NCI-H187 treated with DMSO at 0.1 percent for 48 hours (cell line): ENCODE results near the gene PIP5K1C.
"Not testable (repeated sequence)": the region's sequence is repeated elsewhere in the genome, so short reads cannot be mapped to it uniquely, and the experiment has no call there.

Experiments
- DNase-seq: peaks from one replicate; lab custom pipeline; 2025; lab: John Stamatoyannopoulos, UW

The PIP5K1C gene

GRCh38 chr19:3645726-3646125, 54.5 kb downstream of the PIP5K1C start:
- DNase-seq: no peak

DNA sequence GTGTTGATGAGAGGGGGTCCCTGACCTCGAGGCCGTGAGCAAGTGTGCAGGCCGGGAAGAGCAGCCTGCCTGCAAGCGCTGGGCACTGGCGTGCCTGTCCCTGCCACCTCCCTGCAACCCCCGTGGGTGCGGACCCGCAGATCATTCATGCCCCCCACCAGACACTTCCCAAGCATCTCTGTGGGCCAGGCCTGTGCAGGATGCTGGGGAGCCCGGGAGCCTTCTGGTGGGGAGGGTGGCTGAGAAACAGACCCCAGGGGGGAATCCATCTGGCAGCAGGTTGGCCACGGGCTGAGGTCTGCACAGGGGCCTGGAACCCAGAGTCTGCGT, 55.2 kb downstream of the PIP5K1C start:
- DNase-seq: no peak

GRCh38 chr19:3644351-3645066, 55.8 kb downstream of the PIP5K1C start:
- DNase-seq: no peak

GRCh38 chr19:3643674-3644313, 56.5 kb downstream of the PIP5K1C start:
- DNase-seq: no peak

- no peak for DNase-seq
These were observed 57.1 kb downstream of the PIP5K1C start for GRCh38 chr19:3642987-3643673.

DNA sequence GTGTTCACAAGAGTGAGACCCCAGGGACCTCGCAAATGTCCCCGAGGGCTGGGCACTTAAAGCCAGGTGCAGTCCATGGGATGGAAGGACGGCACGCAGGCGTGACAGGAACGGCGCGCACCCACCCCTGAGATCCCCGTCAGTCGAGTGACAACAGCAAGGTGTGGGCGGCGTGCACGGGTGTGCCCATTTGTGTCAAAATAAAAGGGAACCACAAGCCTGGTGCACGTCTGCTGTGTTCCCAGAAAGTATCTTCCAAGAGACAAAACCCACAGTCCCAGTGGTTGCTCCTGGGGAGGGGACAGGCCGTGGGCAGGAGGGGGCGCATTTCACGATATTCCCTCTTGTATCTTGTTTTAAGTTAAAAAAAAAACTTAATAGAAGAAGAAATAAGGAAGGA, 58.0 kb downstream of the PIP5K1C start:
- no peak for DNase-seq

- no peak for DNase-seq
These were observed 58.6 kb downstream of the PIP5K1C start for GRCh38 chr19:3641515-3642269.

GRCh38 chr19:3639479-3639878, 60.8 kb downstream of the PIP5K1C start:
- DNase-seq: no peak

- DNase-seq: no peak
These were observed 61.8 kb downstream of the PIP5K1C start for GRCh38 chr19:3638208-3639193.

GRCh38 chr19:3637621-3638020, 62.6 kb downstream of the PIP5K1C start:
- DNase-seq: no peak

DNA sequence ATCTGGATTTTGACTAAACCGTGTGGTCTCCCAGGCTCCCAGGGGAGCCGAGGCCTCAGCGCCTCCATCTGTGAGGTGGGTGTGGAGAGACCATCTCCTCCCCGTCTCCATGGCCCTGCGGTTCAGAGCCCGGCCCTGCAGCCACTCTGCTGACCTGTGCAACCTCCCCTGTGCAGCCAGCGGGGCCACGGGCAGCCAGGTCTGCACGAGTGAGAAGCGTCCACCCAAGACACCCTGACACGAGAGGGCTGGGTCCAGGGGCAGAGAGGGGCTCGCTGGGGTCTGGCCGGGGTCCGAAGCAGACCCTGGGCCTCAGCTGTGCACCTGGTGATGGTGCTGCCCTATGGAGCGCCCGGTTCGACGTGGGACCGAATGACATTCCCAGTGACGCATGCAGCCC, 63.3 kb downstream of the PIP5K1C start:
- DNase-seq: no peak

DNA sequence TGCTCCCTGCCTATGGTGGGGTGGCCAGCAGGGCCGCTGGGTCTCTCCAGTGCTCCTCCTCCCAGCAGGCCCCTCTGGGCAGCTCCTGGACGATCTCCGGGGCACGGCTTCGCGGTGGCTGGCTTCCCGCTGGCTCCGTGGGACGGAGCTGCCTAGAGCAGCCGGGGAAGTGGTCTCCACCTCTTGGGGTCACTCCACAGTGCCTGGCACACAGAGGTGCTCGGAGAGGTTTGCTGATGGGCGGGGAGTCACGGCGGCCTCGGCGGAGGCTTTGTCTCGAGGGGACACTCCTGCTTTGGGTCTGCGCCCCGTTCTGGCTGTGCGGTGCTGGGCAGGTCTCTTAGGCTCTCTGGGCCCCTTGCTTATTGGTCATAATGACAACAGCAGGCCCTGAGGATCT, 63.8 kb downstream of the PIP5K1C start:
- no peak for DNase-seq

DNA sequence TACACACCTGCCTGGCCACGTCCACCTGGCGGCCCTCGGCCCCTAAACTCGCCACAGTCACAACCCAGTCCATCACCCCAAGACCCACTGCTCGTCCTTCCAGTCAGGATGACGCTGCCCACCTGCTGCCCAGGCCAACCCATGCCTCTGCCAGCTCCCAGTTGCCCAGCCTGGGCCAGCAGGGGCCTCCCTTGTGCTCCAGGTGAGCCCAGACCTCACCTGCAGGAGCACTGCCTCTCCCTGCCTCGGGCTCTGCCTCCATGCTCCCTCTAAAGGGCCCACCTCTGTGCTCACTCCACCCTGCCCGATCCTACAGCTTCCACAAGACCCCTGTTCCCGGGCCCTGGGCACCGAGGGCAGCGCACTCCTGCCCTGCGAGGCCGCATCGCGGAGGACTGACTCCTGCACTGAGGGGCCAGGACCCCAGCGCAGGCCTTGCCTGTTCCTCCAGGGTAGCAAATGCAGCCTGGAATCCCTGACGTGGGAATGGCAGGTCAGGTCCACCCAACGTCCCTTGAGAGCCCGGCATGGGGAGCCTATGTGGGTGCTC, 65.7 kb downstream of the PIP5K1C start:
- no peak for DNase-seq

DNA sequence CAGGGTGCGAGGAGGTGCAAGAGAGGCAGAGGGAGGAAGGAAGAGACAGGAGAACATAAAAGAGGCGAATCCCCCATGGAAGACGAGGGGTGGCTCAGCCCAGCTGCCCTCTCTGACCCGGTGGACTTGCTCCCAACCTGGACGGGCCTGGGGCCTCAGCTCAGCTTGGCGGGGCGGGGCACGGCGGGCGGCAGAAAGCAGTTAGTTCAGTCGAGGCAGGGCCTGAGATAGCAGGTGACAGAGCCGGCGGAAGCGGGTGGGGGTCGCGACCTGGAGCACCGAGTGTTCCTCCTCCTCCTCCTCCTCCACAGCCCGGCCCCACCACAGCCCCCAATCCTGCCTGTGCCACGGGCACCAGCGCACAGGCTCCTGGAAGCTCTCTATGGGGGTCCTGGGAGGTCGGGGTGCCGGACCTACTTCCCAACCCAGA, 66.7 kb downstream of the PIP5K1C start:
- DNase-seq: no peak

DNA sequence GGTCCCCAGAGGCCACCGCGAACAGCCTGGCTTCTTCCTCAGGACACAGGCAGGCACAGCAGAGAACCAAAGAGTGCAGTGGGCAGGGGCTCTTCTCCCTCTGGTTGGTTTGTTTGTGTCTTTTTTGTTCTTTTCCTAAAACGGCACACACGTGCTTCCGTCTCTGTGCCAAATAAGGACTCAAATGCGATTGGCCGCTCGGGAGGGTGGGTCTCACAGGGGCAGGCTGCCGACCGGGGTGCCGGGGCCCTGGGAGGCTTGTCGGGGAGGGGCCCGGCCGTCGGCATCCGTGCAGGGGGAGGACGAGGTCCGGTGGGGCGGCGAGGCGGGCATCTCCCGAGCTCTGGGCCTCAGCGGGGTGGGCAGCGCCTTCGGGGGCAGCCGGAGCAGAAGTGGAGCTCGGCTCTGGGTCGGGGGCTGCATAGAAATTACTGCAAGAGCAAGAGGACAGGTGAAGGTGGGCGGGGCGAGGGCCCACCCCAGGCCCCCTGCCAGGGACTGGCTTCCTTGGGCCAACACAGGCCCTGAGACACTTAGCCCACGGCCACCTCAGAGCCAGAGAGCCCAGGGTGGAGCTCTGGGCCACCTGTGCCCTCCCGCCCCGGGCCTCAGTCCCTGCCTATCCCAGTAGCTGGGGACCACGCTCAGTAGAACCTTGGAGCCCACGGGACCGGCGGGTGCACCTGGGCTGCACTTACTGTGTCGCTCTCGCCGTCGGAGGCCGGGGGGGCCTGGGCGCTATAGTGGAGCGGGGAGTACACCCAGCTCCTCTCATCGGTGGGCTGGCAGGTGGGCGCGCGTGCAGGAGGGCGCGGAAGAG, 67.3 kb downstream of the PIP5K1C start:
- no peak for DNase-seq

GRCh38 chr19:3632098-3632497, 68.2 kb downstream of the PIP5K1C start:
- DNase-seq: no peak

DNA sequence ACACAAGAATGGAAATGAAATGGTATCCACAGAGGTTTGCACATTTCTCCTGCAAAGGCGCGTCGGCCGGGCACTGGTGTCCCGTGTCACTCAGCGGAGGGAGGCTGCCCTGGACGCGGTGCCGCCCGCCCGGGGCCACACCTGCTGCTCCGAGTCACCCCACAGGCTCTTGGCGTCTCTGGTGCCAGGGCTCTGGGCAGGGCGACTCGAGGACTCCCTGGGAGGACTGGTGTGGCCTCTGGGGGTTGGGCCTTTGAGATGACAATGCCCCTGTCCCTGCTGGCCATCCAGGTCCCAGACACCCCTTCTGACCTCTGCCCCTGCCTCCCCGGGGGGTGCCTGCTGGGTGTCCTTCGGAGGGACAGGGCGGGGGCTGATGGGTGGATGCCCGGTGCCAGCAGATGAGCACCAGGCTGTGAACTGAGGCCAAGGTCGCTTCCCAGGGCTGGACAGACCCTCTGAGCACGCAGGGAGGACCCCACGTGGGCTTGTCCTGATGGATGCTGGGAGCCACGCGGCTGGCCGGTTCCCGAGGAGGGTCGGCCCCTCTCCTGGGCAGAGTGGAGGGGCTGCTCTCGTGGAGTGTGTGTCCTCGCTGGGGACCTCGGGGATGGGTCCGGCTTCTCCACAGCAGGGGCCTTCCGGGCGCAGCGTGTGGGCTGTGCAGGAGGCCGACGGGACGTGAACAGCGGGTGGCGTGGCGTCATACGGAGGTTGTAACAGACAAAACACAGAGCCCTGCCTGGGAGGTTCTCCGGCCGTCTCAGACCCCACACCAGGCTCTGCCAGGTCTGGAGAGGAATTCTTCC, 69.0 kb downstream of the PIP5K1C start:
- no peak for DNase-seq

DNA sequence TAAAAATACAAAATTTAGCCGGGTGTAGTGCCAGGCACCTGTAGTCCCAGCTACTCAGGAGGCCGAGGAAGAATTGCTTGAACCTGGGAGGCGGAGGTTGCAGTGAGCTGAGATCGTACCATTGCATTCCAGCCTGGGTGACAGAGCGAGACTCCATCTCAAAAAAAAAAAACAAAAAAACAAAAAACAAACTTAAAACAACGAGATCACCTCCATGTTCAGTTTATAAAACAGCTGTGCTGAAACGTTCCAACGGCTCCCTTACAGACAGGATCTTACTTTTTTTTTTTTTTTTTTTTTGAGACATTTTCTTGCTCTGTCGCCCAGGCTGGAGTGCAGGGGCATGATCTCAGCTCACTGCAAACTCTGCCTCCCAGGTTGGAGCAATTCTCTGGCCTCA, 71.5 kb downstream of the PIP5K1C start:
- DNase-seq: not testable (repeated sequence)

DNA sequence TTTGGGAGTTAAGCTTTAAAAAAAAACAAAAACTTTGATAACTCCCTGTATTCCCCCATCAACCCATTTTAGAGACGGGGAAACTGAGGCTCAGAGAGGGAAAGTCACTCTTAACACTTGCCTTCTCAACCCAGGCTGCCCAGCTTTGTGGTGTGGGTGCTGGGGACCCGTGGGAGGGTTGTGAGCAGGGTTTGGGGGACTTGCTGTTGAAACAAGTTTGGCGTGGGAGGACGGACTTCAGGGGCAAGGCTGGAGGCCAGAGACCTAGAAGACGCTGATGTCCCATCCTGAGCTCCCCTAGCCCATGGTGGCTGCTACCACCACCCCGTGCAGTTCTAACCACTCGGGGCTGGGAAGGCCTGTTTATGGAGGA, 72.9 kb downstream of the PIP5K1C start:
- DNase-seq: no peak
